ENCODE data around the gene CYP21A2.

The CYP21A2 gene

GRCh38 chr6:32083812-32084768, 45.9 kb downstream of the CYP21A2 start:
- no peak for DNase-seq

GRCh38 chr6:32084780-32085179, 46.6 kb downstream of the CYP21A2 start:
- no peak for DNase-seq

GRCh38 chr6:32085759-32086459, 47.7 kb downstream of the CYP21A2 start:
- DNase-seq, result no peak

- DNase-seq, result peak; percentile 76
These were observed 48.7 kb downstream of the CYP21A2 start for GRCh38 chr6:32086661-32087573.

- peak; percentile 76 for DNase-seq
These were observed 49.6 kb downstream of the CYP21A2 start for GRCh38 chr6:32087574-32088486.

- DNase-seq, result no peak
These were observed 50.4 kb downstream of the CYP21A2 start for GRCh38 chr6:32088487-32089049.

GRCh38 chr6:32089082-32089828, 51.0 kb downstream of the CYP21A2 start:
- DNase-seq, result no peak

Measured in fibroblast of skin of back (primary cell).